Suprapubic skin (tissue), 4 donors: ENCODE measurements around the gene ADAMTS15.

Experiments used
- POLR2A ChIP-seq, 2 donors: fragments of 450-650 bp; IDR thresholded peaks; one replicate each; pipeline ENCODE4 v1.6.1; 2017; ENCODE audit warnings: antibody characterized with exemption in 2 of 2, mild to moderate bottlenecking in 2 of 2, moderate library complexity in 2 of 2
- POLR2AphosphoS5 ChIP-seq, 3 donors: sonication (generic); formaldehyde crosslinking; IDR thresholded peaks; one replicate each; pipeline ENCODE4 v1.6.1; 2017; ENCODE audit warnings: antibody characterized with exemption in 3 of 3
- TF ChIP-seq, protein P1 (sequence below), 2 donors: fragments of 200-600 bp in 1 of 2; fragments of 450-650 bp in 1 of 2; sonication (generic) in 1 of 2; IDR thresholded peaks; one replicate each; pipeline ENCODE4 v1.5.1; 2016 to 2019; ENCODE audit warnings: antibody characterized with exemption in 2 of 2, mild to moderate bottlenecking in 1 of 2, moderate library complexity in 1 of 2

GRCh38 chr11:130512662-130513061 lies 64.2 kb downstream of the ADAMTS15 start:
- TF ChIP-seq, protein P1, sequence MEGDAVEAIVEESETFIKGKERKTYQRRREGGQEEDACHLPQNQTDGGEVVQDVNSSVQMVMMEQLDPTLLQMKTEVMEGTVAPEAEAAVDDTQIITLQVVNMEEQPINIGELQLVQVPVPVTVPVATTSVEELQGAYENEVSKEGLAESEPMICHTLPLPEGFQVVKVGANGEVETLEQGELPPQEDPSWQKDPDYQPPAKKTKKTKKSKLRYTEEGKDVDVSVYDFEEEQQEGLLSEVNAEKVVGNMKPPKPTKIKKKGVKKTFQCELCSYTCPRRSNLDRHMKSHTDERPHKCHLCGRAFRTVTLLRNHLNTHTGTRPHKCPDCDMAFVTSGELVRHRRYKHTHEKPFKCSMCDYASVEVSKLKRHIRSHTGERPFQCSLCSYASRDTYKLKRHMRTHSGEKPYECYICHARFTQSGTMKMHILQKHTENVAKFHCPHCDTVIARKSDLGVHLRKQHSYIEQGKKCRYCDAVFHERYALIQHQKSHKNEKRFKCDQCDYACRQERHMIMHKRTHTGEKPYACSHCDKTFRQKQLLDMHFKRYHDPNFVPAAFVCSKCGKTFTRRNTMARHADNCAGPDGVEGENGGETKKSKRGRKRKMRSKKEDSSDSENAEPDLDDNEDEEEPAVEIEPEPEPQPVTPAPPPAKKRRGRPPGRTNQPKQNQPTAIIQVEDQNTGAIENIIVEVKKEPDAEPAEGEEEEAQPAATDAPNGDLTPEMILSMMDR (IDR thresholded peaks at IDR 0.05): no peak
- TF ChIP-seq POLR2AphosphoS5 (IDR thresholded peaks at IDR 0.05) (no peak), POLR2A (IDR thresholded peaks at IDR 0.05) (no peak)
